ENCODE data around the gene KCNK3.

KCNK3 gene

GRCh38 chr2:26648516-26648915 is 44.0 kb upstream of the KCNK3 start:
- H3K36me3 ChIP-seq (ENCODE audit: control insufficient read depth, insufficient read depth, low read length) = no peaks in the 10 kb centered on the region
- no peak for DNase-seq (ENCODE audit: extremely low read depth, insufficient read length)
- H3K27me3 ChIP-seq (replicated peaks; ENCODE audit: control insufficient read depth, insufficient read depth, low read length) = no peaks in the 10 kb centered on the region; the same call in 1 of the 2 replicates
- TF ChIP-seq CTCF (IDR thresholded peaks at IDR 0.05; ENCODE audit: insufficient read depth, low read length, poor library complexity, severe bottlenecking) = no peak
- H3K4me3 ChIP-seq (replicated peaks; ENCODE audit: low read depth, low read length) = no peak overlapping the region

GRCh38 chr2:26649322-26649721 is 43.2 kb upstream of the KCNK3 start:
- H3K4me3 ChIP-seq (replicated peaks; ENCODE audit: low read depth, low read length) = no peak overlapping the region
- DNase-seq (ENCODE audit: extremely low read depth, insufficient read length) = no peak
- H3K36me3 ChIP-seq (ENCODE audit: control insufficient read depth, insufficient read depth, low read length) = no peaks in the 10 kb centered on the region
- TF ChIP-seq CTCF (IDR thresholded peaks at IDR 0.05; ENCODE audit: insufficient read depth, low read length, poor library complexity, severe bottlenecking) = no peak
- peaks cover 2% of the 10 kb centered on the region; the same call in 1 of the 2 replicates for H3K27me3 ChIP-seq (replicated peaks; ENCODE audit: control insufficient read depth, insufficient read depth, low read length)

DNA sequence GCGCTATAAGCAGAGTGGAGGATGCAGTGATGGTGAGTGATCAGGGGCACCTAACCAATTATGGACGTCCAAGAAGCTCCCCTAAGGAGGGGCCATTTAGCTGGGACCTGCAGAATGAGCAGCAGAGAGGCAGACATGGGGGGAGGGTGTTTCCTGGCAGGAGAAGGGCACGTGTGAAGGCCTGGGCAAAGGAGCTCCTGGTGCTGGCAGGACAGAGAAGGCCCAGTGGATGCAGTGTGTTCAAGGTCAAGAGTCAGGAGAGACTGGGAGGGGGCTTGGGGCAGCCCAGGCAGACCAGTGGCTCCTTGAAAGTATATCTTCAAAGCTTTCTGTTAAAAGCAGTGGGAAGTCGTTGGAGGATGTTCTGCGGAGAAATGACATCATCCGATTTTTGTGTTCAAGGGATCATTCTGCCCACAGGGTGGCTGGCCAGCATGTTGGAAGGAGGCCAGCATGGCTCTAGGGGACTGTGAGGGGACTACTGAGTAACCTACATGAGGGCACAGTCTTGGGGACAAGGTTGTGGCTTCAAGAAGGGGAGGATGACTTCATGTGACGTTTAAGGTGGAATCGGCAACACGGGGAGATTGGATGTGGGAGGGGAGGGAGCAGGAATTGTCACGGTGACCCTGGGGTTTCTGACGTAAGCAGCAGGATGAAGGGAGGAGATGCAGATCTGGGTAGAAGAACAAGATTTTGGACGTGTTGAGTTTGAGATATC is 42.4 kb upstream of the KCNK3 start:
- TF ChIP-seq CTCF (IDR thresholded peaks at IDR 0.05; ENCODE audit: insufficient read depth, low read length, poor library complexity, severe bottlenecking) = no peak
- DNase-seq (ENCODE audit: extremely low read depth, insufficient read length) = no peak
- Histone ChIP-seq H3K4me3 (replicated peaks; ENCODE audit: low read depth, low read length) (no peak overlapping the region), H3K27me3 (replicated peaks; ENCODE audit: control insufficient read depth, insufficient read depth, low read length) (peaks cover 2% of the 10 kb centered on the region; the same call in 1 of the 2 replicates), H3K36me3 (ENCODE audit: control insufficient read depth, insufficient read depth, low read length) (no peaks in the 10 kb centered on the region)

DNA sequence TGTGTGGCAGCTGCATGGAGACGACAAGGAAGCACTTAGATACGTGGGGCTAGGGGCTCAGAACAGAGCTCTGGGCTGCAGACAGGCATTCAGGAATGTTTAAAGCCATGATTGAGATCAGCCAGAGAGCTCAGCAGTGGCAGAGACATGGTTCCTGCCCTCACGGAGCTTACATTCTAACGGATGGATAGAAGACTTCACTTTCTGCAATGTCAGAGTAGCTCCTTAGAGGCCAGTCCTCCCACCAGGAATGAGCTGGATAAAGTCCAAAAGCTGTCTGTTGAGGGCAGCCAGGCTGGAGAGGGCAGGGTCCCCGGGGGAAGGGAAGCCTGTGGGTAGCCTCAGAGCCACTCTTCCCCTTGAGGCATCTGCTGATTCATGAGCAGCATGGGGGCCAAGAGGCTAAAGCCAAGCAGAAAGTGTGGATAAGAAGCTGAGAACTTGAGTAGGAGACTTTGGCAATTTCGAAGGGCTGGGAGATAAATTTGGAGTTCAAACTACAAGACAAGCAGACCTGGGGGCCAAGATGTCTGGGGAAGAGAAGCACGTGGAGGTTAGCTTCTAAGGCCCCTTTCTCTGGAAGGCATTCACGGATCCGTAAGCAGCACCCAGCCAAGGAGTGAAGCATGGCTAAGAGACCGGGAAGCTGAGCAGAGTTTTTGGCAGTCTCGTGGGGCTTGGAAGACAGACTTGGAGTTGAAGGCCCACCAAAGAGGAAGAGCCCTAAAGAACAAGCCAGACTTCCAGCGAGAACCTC is 41.6 kb upstream of the KCNK3 start:
- Histone ChIP-seq H3K27me3 (replicated peaks; ENCODE audit: control insufficient read depth, insufficient read depth, low read length) (peaks cover 2% of the 10 kb centered on the region; the same call in 1 of the 2 replicates), H3K4me3 (replicated peaks; ENCODE audit: low read depth, low read length) (no peak overlapping the region), H3K36me3 (ENCODE audit: control insufficient read depth, insufficient read depth, low read length) (no peaks in the 10 kb centered on the region)
- DNase-seq (ENCODE audit: extremely low read depth, insufficient read length) = no peak
- no peak for TF ChIP-seq CTCF (IDR thresholded peaks at IDR 0.05; ENCODE audit: insufficient read depth, low read length, poor library complexity, severe bottlenecking)

DNA sequence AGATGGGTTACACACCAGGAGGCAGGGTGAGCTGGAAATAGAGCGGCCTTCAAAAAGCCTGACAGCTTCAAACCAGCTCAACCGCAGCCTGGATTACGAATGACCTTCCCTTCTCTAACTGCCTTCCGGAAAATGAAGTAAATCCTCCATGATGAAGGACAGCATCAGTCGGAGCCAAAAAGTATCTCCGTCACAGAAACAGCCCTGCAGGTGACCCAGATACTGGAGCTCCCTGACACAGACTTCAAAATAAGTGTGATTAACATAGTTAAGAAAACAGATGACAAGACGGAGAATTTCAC is 41.1 kb upstream of the KCNK3 start:
- no peak for TF ChIP-seq CTCF (IDR thresholded peaks at IDR 0.05; ENCODE audit: insufficient read depth, low read length, poor library complexity, severe bottlenecking)
- H3K36me3 ChIP-seq (ENCODE audit: control insufficient read depth, insufficient read depth, low read length) = no peaks in the 10 kb centered on the region
- H3K4me3 ChIP-seq (replicated peaks; ENCODE audit: low read depth, low read length) = no peak overlapping the region
- H3K27me3 ChIP-seq (replicated peaks; ENCODE audit: control insufficient read depth, insufficient read depth, low read length) = peaks cover 2% of the 10 kb centered on the region; the same call in 1 of the 2 replicates
- DNase-seq (ENCODE audit: extremely low read depth, insufficient read length) = no peak

Data from GM06990 (cell line).